K562 (cell line): ENCODE results near the gene COL4A2. TPM values are rescaled to one million over a fixed set of nuclear protein-coding genes. Genes with fewer than 3 reads are reported as not detected.

Experiments
- CHD7 ChIP-seq: fragments of 200-600 bp; sonication (generic); IDR thresholded peaks from one replicate; pipeline ENCODE4 v1.6.1; 2012; ENCODE audit warnings: mild to moderate bottlenecking, low read depth, low read length, inconsistent platforms
- GABPA ChIP-seq: fragments of 200-800 bp; sonication (Bioruptor generic); conservative IDR thresholded peaks from 2 replicates; pipeline ENCODE4 v1.6.1; 2016; ENCODE audit warnings: low read depth, missing genetic modification characterization, missing compliant biosample characterization
- polyA plus RNA-seq, 8 experiments: library from polyadenylated mRNA; depleted of rRNA in 4 of 8; stranded (reverse) in 5 of 8; unstranded in 3 of 8; fragments of >200 nt; fragmentation: Nextera tagmentation in 2 of 8; fragmentation: Illumina TruSeq in 1 of 8; extraction: Ambion mirVana in 2 of 8; extraction: Trizol in 1 of 8; gene quantifications; 2 replicates each; pipeline versions ENCODE4 v1.2.1 to v1.2.3, GENCODE V29; 2011 to 2014; ENCODE audit warnings: inconsistent platforms in 1 of 8, missing spikeins in 1 of 8
- total RNA-seq, 7 experiments: library from RNA; depleted of rRNA in 6 of 7; stranded (reverse); fragments of >200 nt in 6 of 7; fragmentation: Illumina TruSeq in 2 of 7; extraction: Trizol in 2 of 7; gene quantifications; 2 replicates each; pipeline versions ENCODE4 v1.2.1 to v1.2.3, GENCODE V29; 2011 to 2021; ENCODE audit warnings: low replicate concordance in 1 of 7

The COL4A2 gene
- total and polyA plus RNA-seq, 9 of the 15 experiments (the other 6 are each of a cell fraction or from before 2014, with no cell fraction given): 0.13 to 15.2 (median 8.1) TPM

GRCh38 chr13:110524541-110525257, 217.6 kb downstream of the COL4A2 start (continued):
- TF ChIP-seq CHD7: no peak
- no peak for TF ChIP-seq GABPA (tag)
